Neural progenitor cell (in vitro differentiated cells): ENCODE results near the gene ISL2. TPM values are rescaled to one million over a fixed set of nuclear protein-coding genes. Genes with fewer than 3 reads are reported as not detected.
A peak's percentile ranks its signal among the peaks of the same experiment; 100 is the strongest.

Experiments
- DNase-seq: peaks from one replicate; pipeline ENCODE4 v3.0.0-alpha.2; 2016; ENCODE audit warnings: low spot score
- H2AFZ ChIP-seq: fragments of 200-600 bp; sonication (generic); replicated peaks from 2 replicates; pipeline ENCODE4 v1.6.1; 2016; ENCODE audit warnings: antibody characterized with exemption
- H3F3A ChIP-seq: fragments of 200-600 bp; sonication (generic); 2 replicates; pipeline ENCODE4 v1.6.1; 2016; ENCODE audit warnings: antibody characterized with exemption, low read depth
- H3K27ac ChIP-seq: fragments of 200-600 bp; sonication (generic); 2 replicates; pipeline ENCODE4 v1.5.1; 2016; ENCODE audit warnings: mild to moderate bottlenecking
- H3K27me3 ChIP-seq: fragments of 200-600 bp; sonication (generic); 2 replicates; pipeline ENCODE4 v1.6.1; 2016; ENCODE audit warnings: mild to moderate bottlenecking, moderate library complexity
- H3K36me3 ChIP-seq: fragments of 200-600 bp; sonication (generic); 2 replicates; pipeline ENCODE4 v1.5.1; 2016
- H3K4me1 ChIP-seq: fragments of 200-600 bp; sonication (generic); 2 replicates; pipeline ENCODE4 v1.6.1; 2016; ENCODE audit warnings: mixed run types
- H3K4me2 ChIP-seq: fragments of 200-600 bp; sonication (generic); 2 replicates; pipeline ENCODE4 v1.6.1; 2016
- H3K4me3 ChIP-seq: fragments of 200-600 bp; sonication (generic); 2 replicates; pipeline ENCODE4 v1.5.1; 2016
- H3K79me2 ChIP-seq: fragments of 200-600 bp; sonication (generic); 2 replicates; pipeline ENCODE4 v1.6.1; 2016; ENCODE audit warnings: low read depth
- H3K9ac ChIP-seq: fragments of 200-600 bp; sonication (generic); 2 replicates; pipeline ENCODE4 v1.6.1; 2016
- H3K9me3 ChIP-seq: fragments of 200-600 bp; sonication (generic); 2 replicates; pipeline ENCODE4 v1.5.1; 2016; ENCODE audit warnings: low read depth
- H4K20me1 ChIP-seq: fragments of 200-600 bp; sonication (generic); 2 replicates; pipeline ENCODE4 v1.6.1; 2016; ENCODE audit warnings: low read depth
- H3K27ac Mint-ChIP-seq: 3 replicates; pipeline ENCODE4 v1.8.0; 2021; ENCODE audit warnings: mixed read lengths
- H3K27me3 Mint-ChIP-seq: 2 replicates; pipeline ENCODE4 v1.8.0; 2022; ENCODE audit warnings: low read depth, mild to moderate bottlenecking, inconsistent platforms, moderate library complexity, mixed read lengths; ENCODE audit not compliant: insufficient read depth
- H3K36me3 Mint-ChIP-seq: 3 replicates; pipeline ENCODE4 v1.8.0; 2021; ENCODE audit warnings: mixed read lengths
- H3K4me1 Mint-ChIP-seq: 3 replicates; pipeline ENCODE4 v1.8.0; 2021; ENCODE audit warnings: mixed read lengths
- H3K4me3 Mint-ChIP-seq: 3 replicates; pipeline ENCODE4 v1.8.0; 2021; ENCODE audit warnings: mild to moderate bottlenecking, moderate library complexity, mixed read lengths
- H3K9me3 Mint-ChIP-seq: 3 replicates; pipeline ENCODE4 v1.8.0; 2020; ENCODE audit warnings: mixed read lengths
- EZH2 ChIP-seq: fragments of 200-600 bp; sonication (generic); IDR thresholded peaks from 2 replicates; pipeline ENCODE4 v1.6.1; 2017; ENCODE audit warnings: antibody characterized with exemption, mild to moderate bottlenecking, moderate library complexity
- EZH2phosphoT487 ChIP-seq: fragments of 200-600 bp; sonication (generic); IDR thresholded peaks from 2 replicates; pipeline ENCODE4 v1.6.1; 2017; ENCODE audit warnings: antibody characterized with exemption
- total RNA-seq: library from RNA; depleted of rRNA; stranded (reverse); fragments of >200 nt; gene quantifications from 2 replicates; pipeline ENCODE4 v1.2.3, GENCODE V29; 2015; ENCODE audit warnings: low replicate concordance
- TF ChIP-seq, protein P1 (sequence below): fragments of 200-600 bp; sonication (generic); IDR thresholded peaks from 2 replicates; pipeline ENCODE4 v1.5.1; 2017; ENCODE audit warnings: antibody characterized with exemption, mild to moderate bottlenecking

ISL2 gene
- total RNA-seq, 1 donor from 2014 or later: not detected

DNA sequence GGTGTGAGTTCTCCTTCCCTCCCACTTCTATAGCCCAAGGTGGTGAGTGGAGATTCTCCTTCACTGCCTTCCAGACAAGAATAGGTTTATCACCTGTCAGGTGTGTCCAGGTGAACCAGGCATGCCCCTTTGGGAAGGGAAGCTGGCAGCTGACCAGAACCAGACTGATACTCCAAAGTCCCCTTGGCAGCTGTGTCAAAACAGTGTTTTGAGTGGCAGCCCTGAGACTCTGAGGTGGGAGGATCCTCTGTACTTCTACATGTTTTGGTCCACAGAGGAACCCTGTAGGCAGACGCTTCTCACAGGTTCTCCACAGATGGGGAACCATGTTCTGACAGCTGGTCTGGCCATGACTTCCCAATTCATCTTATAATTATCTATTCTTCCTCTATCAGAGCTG, 30.1 kb downstream of the ISL2 start:
- no peak for DNase-seq
- Mint-ChIP-seq H3K27me3 (peaks cover 2% of the 10 kb centered on the region), H3K9me3 (no peaks in the 10 kb centered on the region), H3K4me3 (no peak overlapping the region), H3K27ac (no peak overlapping the region), H3K4me1 (no peaks in the 10 kb centered on the region), H3K36me3 (no peaks in the 10 kb centered on the region)
- H3K9ac ChIP-seq: no peak overlapping the region
- H3K4me3 ChIP-seq: no peak overlapping the region
- no peaks in the 10 kb centered on the region for H3F3A ChIP-seq
- no peaks in the 10 kb centered on the region for H3K27me3 ChIP-seq
- no peaks in the 10 kb centered on the region for H3K4me1 ChIP-seq
- H3K9me3 ChIP-seq: no peaks in the 10 kb centered on the region
- H2AFZ ChIP-seq: no peak overlapping the region
- H3K27ac ChIP-seq: no peak overlapping the region
- H3K4me2 ChIP-seq: no peak overlapping the region
- no peaks in the 10 kb centered on the region for H3K36me3 ChIP-seq
- TF ChIP-seq, protein P1, sequence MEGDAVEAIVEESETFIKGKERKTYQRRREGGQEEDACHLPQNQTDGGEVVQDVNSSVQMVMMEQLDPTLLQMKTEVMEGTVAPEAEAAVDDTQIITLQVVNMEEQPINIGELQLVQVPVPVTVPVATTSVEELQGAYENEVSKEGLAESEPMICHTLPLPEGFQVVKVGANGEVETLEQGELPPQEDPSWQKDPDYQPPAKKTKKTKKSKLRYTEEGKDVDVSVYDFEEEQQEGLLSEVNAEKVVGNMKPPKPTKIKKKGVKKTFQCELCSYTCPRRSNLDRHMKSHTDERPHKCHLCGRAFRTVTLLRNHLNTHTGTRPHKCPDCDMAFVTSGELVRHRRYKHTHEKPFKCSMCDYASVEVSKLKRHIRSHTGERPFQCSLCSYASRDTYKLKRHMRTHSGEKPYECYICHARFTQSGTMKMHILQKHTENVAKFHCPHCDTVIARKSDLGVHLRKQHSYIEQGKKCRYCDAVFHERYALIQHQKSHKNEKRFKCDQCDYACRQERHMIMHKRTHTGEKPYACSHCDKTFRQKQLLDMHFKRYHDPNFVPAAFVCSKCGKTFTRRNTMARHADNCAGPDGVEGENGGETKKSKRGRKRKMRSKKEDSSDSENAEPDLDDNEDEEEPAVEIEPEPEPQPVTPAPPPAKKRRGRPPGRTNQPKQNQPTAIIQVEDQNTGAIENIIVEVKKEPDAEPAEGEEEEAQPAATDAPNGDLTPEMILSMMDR: no peak
- TF ChIP-seq EZH2phosphoT487 (no peak), EZH2 (no peak)
- no peaks in the 10 kb centered on the region for H4K20me1 ChIP-seq
- H3K79me2 ChIP-seq: no peaks in the 10 kb centered on the region

GRCh38 chr15:76368122-76368621, 31.6 kb downstream of the ISL2 start:
- no peaks in the 10 kb centered on the region for H3K4me1 ChIP-seq
- DNase-seq: no peak
- H4K20me1 ChIP-seq: no peaks in the 10 kb centered on the region
- no peaks in the 10 kb centered on the region for H3K9me3 ChIP-seq
- H3F3A ChIP-seq: no peaks in the 10 kb centered on the region
- no peak overlapping the region for H2AFZ ChIP-seq
- no peak overlapping the region for H3K27ac Mint-ChIP-seq
- H3K36me3 ChIP-seq: no peaks in the 10 kb centered on the region
- no peak overlapping the region for H3K4me3 ChIP-seq
- no peak overlapping the region for H3K9ac ChIP-seq
- H3K4me3 Mint-ChIP-seq: no peak overlapping the region
- no peaks in the 10 kb centered on the region for H3K9me3 Mint-ChIP-seq
- H3K27me3 ChIP-seq: no peaks in the 10 kb centered on the region
- no peak overlapping the region for H3K27ac ChIP-seq
- peaks cover 2% of the 10 kb centered on the region for H3K27me3 Mint-ChIP-seq
- no peak overlapping the region for H3K4me2 ChIP-seq
- no peaks in the 10 kb centered on the region for H3K4me1 Mint-ChIP-seq
- H3K79me2 ChIP-seq: no peaks in the 10 kb centered on the region
- peaks cover 7% of the 10 kb centered on the region for H3K36me3 Mint-ChIP-seq
- no peak for TF ChIP-seq EZH2phosphoT487
- TF ChIP-seq, protein P1: no peak
- no peak for TF ChIP-seq EZH2

- DNase-seq: peak; percentile 39
- peaks cover 9% of the 10 kb centered on the region for H3K36me3 Mint-ChIP-seq
Observed at GRCh38 chr15:76376029-76376428, 39.5 kb downstream of the ISL2 start.

More at GRCh38 chr15:76376029-76376428, 39.5 kb downstream of the ISL2 start:
- no peaks in the 10 kb centered on the region for H3K36me3 ChIP-seq
- H3K4me3 ChIP-seq: no peak overlapping the region
- H3K27ac ChIP-seq: no peak overlapping the region
- no peaks in the 10 kb centered on the region for H3K79me2 ChIP-seq
- Mint-ChIP-seq H3K27ac (no peak overlapping the region), H3K9me3 (no peaks in the 10 kb centered on the region), H3K27me3 (peaks cover 2% of the 10 kb centered on the region), H3K4me1 (peaks cover 10% of the 10 kb centered on the region), H3K4me3 (no peak overlapping the region)
- no peak overlapping the region for H2AFZ ChIP-seq
- H3K4me1 ChIP-seq: peaks cover 13% of the 10 kb centered on the region
- no peak overlapping the region for H3K4me2 ChIP-seq
- TF ChIP-seq EZH2phosphoT487: no peak
- TF ChIP-seq, protein P1: no peak
- no peak for TF ChIP-seq EZH2
- H3K27me3 ChIP-seq: no peaks in the 10 kb centered on the region
- no peaks in the 10 kb centered on the region for H3K9me3 ChIP-seq
- H4K20me1 ChIP-seq: no peaks in the 10 kb centered on the region
- H3K9ac ChIP-seq: no peak overlapping the region
- H3F3A ChIP-seq: no peaks in the 10 kb centered on the region
